GM19035 (cell line): Measurements from ENCODE around the gene PTGDR.

ENCODE experiments used
- ATAC-seq: cut with Tn5 transposase; IDR thresholded peaks from one replicate; pipeline ENCODE4 v1.9.1; 2021; ENCODE audit not compliant: unreplicated experiment

PTGDR gene, protein sequence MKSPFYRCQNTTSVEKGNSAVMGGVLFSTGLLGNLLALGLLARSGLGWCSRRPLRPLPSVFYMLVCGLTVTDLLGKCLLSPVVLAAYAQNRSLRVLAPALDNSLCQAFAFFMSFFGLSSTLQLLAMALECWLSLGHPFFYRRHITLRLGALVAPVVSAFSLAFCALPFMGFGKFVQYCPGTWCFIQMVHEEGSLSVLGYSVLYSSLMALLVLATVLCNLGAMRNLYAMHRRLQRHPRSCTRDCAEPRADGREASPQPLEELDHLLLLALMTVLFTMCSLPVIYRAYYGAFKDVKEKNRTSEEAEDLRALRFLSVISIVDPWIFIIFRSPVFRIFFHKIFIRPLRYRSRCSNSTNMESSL

GRCh38 chr14:52267501-52268278 lies at the start of gene PTGDR:
Gene PTGDR (plus strand): TSS chr14:52267698. CDS start chr14:52267815, 117 bp downstream.
- no peak for ATAC-seq

DNA sequence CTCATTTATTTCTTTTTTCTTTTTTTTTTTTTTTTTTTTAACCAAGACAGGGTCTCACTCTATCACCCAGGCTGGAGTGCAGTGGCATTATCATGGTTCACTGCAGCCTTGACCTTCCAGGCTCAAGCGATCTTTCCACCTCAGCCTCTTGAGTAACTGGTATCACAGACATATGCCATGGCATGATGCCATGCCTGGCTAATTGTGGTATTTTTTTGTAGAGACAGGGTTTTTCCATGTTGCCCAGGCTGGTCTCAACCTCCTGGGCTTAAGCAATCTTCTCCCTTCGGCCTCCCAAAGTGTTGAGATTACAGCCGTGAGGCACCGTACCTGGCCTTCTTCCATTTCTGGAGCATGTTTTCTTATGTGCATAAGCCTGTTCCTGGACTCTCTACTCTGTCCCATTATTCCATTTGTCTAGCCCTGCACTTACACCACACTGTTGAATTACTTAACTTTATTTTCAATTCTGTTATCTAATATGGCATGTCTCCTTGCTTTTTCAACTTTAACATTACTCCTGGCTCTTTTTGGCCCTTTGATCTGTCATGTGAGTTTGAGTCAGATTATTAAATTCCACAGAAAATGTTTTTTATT lies 47.9 kb upstream of the PTGDR start:
- ATAC-seq = no peak

- no peak for ATAC-seq
Measured at GRCh38 chr14:52220924-52221811, 46.3 kb upstream of the PTGDR start.

- ATAC-seq = no peak
Measured at GRCh38 chr14:52222901-52223300, 44.6 kb upstream of the PTGDR start.

- ATAC-seq = no peak
Measured at GRCh38 chr14:52227619-52228222, 39.8 kb upstream of the PTGDR start.

GRCh38 chr14:52233693-52234092 lies 33.8 kb upstream of the PTGDR start:
- ATAC-seq = no peak

- ATAC-seq = no peak
Measured at GRCh38 chr14:52235434-52235833, 32.1 kb upstream of the PTGDR start.

GRCh38 chr14:52235866-52236510 lies 31.5 kb upstream of the PTGDR start:
- no peak for ATAC-seq

DNA sequence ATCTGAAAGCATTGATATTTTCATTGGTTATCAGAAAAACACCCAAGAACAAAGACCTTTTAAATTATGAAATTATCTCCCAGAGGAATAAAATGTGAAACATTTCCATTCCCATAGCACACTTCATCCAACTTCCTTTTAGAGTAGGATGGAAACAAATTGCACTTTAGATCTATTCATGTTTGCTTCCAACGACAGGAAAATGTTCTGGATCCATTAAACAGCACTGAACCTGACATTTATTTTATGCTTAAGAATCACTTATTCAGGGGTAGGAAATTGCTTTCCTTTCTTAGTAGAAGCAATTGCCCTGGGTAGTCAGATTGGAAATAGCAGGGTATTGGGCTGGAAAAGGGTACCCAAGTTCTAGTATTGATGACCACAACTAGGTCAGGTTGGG lies 28.8 kb upstream of the PTGDR start:
- no peak for ATAC-seq

- ATAC-seq = no peak
Measured at GRCh38 chr14:52240623-52241022, 26.9 kb upstream of the PTGDR start.

DNA sequence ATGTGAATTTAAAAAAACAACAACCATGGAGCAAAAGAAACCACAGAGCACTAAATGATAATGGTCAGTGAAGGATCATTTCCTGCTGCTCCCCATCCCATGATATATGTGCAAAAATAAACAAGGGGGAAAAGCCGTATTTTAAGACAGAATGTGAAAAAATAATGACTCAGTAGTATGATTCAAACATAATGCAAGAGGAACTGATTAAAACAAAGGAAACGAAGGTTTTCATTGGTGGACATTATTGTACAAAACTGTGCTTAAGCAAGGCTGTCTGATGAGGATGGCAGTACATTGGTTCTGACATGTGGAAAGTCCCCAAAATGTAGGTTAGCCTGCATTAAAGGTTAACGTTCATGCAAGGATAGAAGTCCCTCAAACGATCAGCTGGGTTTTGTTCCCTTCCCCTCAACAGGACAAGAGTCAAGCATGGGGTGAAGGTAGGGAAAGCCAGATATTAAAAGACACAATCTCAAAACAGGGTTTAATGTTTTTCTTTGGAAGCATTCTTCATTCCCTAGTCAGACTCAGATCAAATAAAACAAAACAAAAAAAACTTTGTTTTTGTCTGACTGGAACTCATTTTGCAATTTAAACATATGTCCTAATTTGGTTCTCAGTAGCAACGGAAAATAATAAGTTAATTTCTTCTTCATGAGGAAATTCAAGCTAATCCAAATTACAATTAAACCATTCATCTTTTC lies 26.3 kb upstream of the PTGDR start:
- ATAC-seq = no peak

- peak; percentile 73 for ATAC-seq
Measured at GRCh38 chr14:52244328-52244727, 23.2 kb upstream of the PTGDR start.

DNA sequence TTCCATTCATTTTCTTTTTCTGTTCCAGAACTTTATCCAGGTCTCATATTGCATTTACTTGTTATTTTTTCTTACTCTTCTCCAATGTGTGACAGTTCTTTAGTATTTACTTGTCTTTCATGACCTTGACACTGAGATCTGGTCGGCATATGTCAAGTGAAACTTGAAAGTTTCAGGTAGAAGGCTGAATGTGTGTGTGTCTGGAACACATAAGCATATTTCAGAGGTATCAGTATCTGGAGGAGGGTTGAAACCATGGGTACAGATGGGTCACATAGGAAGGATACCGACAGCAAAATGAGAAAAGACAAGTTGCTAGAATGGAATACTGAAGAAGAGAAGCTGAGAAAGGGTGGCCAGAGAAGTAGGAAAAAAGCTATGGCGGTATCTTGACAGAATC lies 22.5 kb upstream of the PTGDR start:
- ATAC-seq = no peak

DNA sequence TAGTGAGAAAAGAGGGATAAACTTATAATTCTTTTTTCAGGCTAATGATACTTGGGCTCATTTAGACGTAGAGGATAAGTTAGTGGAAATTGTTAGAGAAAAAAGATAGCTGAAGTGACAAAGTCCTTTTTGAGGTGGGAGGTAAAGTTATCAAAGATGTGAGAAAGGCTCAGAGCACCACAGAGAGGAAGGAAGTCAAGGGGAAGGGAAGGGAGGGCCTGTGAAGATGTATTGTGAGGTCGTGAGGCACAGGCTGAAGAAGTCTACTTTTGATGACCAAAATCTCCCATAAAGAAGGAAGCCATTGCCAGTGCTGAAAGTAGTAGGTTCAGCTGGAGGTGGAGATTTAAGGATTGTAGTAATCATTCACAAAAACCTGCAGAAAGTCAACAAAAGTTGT lies 19.4 kb upstream of the PTGDR start:
- ATAC-seq = no peak

DNA sequence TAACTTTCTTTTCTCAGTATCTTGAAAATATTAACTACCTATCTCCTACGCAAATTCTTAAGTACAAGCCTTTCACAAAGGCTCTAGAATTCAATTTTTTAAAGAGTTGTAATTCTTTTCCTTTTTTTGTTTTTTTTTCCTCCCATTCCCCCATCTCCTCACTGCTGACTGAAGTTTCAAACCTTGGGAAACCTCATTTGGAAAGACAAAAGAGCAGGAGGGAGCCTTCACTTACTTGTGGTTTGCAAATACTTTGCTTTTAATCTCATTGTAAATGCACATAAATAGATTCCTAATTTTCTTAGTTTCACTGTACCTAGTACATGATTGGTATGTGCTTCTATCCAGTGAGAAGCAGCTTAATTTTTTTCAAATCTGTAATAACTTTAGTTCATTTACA lies 15.8 kb upstream of the PTGDR start:
- no peak for ATAC-seq

- ATAC-seq = no peak
Measured at GRCh38 chr14:52253503-52253902, 14.0 kb upstream of the PTGDR start.

DNA sequence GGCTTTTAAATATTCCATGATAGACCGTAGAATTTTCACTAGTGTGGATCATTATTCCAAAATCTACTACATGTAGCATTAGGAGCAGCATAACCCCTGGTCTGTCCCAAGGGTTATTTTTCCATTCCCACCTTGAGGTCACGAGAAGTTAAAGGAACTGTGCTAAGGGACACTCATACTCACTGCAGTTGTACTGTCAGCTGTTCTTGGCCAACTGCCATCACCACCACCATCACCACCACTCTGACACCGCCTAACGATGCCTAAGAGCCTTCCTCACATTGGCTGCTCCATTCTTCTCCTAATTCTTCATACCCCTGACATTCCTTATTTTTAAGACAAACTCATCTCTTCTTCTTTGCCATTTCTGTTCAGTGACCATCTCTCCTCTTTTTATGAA lies 13.4 kb upstream of the PTGDR start:
- ATAC-seq = no peak

GRCh38 chr14:52258783-52259182 lies 8.7 kb upstream of the PTGDR start:
- ATAC-seq = no peak

DNA sequence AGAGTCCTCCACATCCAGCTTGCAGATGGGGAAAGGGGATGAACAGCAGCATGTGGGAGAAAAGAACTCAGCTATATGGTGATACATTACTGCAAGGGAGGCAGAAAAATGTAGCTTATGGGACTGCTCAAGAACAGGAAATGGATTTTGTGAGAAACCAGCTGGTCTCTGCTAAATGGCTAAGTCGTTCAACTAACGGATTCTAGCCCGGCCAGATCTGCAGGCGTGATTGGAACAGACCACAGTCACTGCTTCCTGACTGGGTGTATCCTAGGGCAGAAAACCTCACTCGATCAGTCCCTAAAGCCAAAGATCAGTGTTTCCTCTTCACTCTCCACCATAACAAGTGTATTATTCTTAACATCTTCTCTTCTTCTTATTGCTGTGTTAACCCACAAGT lies 8.1 kb upstream of the PTGDR start:
- ATAC-seq = no peak

DNA sequence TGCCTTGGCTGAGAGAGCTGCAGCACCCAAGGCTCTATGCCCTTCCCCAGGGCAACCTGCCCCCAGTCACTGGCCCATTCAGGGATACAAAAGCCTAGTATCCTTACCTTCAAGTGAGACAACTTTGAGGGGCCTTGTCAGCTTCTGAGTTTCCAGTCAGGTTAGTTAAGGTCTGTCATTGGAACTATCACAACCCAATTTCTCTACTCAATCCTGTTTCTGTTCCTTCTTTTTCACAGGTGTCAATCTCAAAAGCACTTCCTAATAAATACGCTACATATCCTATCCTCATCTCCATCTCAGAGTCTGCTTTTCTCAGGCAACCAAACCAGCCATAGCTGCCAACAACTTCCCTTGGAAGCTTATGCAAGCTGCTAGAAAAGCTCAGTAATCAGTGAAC lies 4.9 kb upstream of the PTGDR start:
- ATAC-seq = no peak
